HL-60 (cell line): Measurements from ENCODE around the gene GPR153.

Source experiments
- CTCF ChIP-seq: IDR thresholded peaks from one replicate; pipeline ENCODE4 v1.5.1; 2011; ENCODE audit warnings: low read length, control low read depth, inconsistent platforms; ENCODE audit not compliant: insufficient read depth
- GABPA ChIP-seq: IDR thresholded peaks from 2 replicates; pipeline ENCODE4 v1.6.1; 2012; ENCODE audit warnings: low read depth
- POLR2AphosphoS5 ChIP-seq: IDR thresholded peaks from 2 replicates; pipeline ENCODE4 v1.6.1; 2012; ENCODE audit warnings: low read depth

GRCh38 chr1:6275826-6276782 lies 15.2 kb upstream of the GPR153 start:
- no peak for TF ChIP-seq CTCF
- no peak for TF ChIP-seq POLR2AphosphoS5
- TF ChIP-seq GABPA = no peak
